ENCODE measurements around the gene TNFRSF12A.

Gene TNFRSF12A

DNA sequence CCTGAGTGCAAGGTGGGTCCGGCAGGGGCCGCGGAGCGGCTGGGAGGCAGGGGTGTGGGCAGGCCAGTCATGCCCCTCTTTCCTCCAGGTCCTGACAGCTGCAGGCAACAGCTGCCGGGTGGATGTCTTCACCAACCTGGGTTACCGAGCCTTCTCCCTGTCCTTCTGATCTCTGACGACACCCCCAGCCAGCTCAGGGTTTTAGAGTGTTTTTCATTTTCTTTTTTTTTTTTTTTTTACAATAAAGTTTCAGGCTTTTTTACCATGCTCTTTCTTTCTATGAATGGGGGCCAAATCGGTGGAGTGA, 7.3 kb downstream of the TNFRSF12A start:
- DNase-seq, result no peak

DNA sequence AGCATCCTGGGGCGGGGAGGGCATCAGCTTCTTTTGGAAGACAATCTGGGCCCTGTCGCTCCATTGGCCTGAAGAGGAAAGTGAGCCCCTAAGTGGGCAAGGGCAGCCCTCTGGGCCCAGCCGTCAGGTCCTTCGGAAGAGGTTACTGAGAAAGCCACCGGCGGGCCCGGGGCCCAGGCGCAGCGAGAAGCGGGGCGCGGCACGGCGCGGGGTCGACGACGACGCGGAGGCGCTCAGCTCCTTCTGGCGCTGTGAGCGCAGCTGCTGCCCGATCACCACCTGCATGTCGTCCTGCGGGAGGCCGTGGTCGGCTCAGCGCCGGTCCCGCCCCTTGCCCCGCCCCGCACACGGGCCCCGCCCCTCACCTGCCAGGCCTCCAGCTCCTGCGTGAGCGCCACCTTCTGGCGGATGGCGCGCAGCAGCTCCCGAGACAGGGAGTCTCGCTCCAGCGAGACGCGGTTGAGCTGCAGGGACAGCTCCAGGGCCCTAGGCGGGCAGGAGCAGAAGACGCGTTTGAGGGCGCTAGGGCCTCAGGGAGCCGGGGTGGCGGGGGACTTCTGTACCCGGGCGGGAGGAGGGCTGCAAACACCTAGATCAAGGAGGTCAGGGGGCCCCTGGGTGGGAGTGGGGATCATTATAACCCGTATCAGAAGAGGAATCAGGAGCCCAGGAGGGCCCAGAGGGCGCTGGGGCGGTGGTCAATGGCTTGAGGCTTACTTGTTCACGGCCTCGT, 8.0 kb downstream of the TNFRSF12A start:
- peak; percentile 89 to 94 (median 90) for DNase-seq

DNA sequence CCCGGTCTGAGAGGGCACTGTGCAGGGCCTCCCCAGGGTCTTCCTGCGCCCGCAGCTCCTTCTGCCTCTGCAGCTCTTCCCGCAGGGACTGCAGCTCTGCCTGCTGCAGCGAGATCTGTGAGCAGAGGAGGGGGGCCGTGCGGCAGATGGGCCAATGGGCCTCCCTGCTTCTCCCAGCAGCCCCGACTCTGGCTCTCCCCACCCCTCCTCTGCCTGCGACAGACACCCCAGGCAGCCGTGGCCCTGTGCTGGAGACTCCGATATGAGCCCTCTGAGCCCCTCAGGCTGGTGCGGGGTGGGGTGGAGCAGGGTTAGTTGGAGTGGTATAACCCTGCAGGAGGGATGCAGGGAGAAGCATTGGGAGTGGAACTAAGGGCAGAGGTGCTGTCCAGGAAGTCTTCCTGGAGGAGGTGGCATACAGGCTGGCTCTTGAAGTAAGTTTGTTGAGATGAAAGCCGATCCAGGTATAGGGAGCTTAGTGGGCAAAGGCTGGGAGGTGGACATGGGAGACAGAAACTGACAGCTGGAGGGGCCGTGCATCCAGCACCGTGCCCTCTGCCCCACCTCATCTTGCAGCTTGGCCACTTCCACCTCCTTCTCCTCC, 8.7 kb downstream of the TNFRSF12A start:
- no peak for DNase-seq

DNA sequence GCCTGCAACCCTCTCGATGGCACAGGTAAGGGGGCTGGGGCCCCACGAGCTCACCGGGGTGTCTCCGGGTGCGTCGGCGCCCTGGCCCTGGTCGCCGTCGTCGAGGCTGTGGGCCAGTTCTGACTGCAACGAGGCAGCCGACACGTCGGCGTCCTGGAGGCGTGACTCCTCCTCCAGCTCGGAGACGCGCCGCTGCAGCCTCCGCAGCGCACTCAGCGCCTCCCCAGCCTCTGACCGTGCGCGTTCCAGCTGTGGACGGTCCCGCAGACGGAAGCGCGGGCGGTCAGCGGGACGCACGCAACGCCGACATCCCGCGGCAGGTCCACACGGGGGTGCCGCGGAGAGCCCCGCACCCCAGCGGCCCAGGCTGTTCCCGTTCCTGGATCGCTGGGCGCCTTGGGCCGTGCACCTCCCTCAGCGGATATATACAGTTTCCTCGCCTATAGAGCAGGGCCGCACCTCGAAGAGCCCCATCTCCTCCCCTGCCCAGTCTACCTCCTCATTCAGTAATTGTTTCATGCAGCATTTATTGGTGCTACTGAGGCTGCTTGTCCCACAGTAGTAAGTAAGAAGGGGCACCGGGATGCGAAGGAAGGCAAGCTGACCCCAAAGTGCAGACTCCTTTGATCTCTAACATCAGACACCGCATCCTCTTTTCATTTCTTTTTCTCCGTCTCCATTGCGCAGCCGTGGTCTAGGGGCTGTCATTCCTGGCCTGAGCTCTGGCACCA, 9.5 kb downstream of the TNFRSF12A start:
- DNase-seq, result peak; percentile 53 to 70 (median 65)

DNA sequence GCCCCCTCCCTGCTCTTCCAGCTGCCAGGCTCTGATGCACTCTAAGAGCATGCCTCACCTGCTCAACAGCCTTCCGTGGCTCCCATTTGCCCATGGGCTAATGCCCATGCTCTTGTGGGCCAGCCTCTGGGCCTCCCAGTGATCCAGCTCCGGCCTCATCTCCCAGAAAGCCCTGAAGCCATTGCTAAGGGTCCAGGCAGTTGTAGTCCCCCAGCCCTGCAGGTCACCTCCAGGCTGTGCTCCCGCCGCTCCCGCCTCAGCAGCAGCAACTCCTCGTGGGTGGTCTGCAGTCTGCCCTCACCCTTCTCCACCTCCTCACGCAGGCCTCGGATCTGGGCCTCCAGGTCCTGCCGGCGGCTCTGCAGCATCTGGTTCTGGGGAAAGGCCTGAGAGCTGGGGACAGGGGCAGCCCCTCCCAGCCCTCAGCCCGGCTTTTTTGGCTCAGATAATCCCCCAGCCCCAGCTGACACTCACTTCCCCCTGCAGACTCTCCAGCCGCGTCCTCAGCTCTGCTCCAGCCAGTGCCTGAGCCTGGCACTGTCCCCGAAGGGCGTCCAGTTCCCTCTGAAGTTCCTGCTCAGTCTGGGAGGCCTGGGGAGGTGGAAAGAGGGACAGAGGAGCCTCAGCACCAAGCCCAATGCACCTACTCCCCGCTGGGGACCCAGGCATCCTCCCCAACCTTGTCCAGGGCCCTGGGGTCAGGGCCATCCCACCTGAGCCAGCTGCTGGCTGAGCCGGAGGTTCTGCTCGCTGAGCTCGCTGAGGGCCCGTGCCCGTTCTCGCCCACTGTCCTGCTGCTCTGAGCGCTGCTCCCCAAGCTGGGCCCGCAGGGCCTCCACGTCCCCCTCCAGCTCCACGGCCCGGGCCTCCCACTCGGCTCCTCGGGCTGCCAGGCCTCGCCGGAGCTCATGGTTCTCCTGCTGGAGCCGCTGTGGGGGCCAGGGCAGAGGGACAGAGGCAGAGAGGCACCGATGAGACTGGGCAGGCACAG, 10.3 kb downstream of the TNFRSF12A start:
- DNase-seq, result no peak

DNA sequence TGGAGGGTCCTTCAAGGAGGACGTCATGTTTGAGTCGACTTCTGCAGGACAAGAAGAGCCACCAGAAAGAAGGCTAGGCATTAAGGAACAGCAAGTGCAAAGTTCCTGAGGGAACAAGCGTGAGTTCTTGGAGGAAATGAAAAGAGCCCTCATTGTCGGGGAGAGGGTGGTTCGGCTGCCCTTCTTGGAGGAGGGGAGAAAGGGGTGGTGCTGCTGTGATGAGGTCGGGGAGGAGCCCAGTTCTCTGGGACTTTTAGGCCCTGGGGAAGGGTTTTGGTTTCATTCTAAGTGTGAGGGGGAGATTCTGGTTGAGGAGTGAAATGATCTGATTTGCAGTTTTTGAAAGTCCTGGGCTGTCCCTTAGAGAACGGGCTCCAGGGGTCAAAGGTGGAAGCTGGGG, 12.5 kb downstream of the TNFRSF12A start:
- DNase-seq, result peak; percentile 49 to 62 (median 59)

DNA sequence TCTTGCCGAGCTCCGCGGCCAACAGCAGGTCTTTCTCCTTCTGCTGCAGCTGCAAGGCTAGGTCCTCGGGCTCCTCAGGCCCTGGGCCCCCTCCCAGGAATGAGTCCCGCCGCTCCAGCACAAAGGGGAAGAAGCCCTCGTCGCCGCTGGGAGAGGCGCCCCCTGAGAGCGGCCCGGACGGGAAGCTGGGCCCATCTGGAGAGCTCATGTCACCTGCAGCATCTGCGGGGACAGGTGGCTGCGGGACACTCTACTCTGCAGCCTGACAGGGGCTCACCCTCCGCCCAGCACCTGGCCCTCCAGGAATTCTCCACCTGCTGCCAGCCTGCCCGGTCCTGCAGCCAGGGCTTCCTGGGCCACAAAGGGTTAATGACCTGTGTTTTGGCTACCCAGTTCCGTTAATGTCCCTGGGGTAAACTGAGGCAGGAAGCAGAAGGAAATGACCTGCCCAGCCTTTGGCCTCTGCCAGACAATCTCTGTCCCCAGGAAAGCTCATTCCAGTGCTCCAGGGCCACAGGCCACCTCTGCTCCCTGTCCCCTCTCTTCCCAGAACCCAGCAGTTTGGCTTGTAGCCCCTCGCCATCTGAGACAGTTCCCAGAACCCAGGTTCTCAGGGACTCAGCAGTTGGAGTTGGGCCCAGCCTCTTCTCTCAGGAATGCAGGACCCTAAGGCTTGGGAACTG, 15.3 kb downstream of the TNFRSF12A start:
- DNase-seq, result no peak

DNA sequence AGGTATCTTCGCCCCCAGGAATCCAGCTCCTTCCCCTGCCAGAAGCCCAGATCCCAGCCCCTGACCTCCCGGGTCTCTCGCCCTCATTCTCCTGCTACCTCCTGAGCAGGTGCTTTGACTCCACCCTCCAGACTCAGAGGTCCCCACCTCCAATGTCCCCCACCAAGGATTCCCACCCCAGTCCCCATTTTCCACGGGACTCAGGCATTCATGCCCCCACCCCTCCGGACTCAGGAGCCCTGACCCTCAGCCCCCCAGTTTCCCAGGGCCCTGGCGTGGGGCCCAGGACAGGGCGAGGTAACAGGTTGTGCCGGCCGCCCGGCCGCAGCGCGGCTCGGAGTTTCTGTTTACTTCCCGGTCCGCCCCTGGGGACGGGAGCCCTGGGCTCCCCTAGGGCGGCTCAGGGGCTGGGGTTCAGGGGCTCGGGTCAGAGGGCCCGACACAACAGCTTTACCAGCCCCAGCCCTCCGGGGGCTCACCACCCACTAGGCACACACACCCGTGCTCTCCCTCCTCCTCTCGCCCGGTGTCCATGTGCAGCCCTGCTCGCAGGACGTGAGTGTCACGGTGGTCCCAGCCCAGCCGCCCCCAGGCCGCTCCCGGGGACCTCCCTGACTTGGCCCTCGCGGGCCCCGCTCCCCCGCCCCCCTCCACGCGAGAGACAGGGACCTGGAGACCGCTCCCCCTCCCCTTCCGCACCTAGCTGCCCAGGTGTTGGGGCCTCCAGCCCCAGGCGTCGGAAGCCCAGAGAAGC, 16.0 kb downstream of the TNFRSF12A start:
- DNase-seq, result peak in 1 of 3 donors; percentile 39

DNA sequence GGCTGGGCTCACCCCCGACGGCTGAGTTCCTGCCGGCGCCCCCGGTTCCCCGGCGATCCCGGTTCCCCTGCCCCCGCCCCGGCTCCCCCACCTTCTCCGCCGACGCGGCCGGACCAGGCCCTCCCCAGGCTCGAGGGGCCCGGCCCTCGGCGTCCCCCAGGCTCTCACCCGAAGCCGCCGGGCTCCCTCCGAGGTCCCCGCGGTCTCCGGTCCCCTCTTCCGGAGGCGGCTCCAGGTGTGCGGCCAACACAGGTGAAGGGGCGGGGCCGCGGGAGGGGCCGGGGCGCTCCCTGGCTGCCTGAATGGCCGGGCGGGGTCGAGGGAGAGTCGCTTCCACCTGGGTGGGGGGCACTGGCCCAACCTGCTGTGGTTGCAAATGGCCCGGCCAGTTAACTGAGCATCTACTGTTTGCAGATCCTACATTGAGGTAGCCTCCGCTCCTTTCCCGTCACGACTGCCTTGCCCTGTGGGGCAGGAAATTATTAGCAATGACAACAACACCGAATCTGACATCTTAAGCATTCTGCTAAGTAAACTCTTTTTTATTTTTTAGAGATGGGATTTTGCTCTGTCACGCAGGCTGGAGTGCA, 16.7 kb downstream of the TNFRSF12A start, which contains the start of gene BICDL2:
Gene BICDL2, minus strand, starts transcription at position 219 of the 590 bp plus-strand sequence. CDS start 1,448 bp downstream, outside the sequence.
- no peak for DNase-seq

DNA sequence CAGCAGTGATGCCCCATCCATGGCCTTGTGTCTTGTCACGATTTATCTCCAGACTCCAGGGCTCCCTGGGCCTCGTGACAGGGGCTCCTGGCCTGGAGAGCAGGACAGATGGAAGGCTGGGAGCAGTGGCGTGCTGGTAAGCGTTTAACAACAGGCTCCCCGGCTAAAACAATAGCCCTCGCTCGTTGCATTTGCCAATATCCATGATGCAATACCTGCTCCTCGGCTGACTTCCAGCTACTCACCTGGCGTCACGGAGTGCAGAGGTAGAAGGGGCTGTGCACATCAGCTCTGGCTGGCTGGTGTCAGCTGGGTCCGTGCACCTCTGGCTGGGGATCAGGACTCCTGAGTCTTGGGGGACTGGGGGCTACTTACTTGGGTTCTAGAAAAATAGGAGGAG, 18.1 kb downstream of the TNFRSF12A start:
- no peak for DNase-seq

DNA sequence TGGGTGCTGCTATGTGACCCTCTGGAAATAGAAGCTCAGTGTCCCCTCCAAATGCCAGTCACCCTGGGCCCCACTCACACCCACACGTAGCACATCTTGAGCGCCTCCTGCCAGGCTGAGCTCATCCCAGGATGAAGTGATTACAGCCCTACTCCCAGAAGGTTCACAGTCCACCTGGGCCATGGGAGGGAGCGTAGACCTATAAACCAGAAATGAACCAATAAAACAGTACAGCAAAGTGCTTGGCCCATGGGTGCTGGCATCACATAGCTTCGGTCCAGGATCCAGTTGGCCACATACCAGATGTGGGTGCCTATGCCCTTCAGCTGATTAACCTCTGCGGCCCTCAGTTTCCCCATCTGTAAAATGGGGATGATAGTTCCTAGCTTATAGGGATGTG, 18.7 kb downstream of the TNFRSF12A start:
- DNase-seq, result no peak

DNA sequence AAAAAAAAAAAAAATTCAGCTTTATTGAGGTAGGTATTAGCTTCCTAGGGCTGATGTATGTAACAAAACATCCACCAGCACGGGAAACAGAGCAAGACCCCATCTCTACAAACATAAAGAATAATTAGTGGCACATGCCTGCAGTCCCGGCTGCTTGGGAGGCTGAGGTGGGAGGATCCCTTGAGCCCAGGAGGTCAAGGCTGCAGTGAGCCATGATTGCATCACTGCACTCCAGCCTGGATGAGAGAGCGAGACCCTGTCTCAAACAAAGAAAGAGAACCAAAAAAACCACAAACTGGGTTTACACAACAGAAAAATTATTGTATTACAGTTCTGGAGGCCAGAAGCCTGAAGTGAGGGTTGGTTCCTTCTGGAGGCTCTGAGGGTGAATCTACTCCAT, 22.2 kb downstream of the TNFRSF12A start:
- DNase-seq, result no peak

DNA sequence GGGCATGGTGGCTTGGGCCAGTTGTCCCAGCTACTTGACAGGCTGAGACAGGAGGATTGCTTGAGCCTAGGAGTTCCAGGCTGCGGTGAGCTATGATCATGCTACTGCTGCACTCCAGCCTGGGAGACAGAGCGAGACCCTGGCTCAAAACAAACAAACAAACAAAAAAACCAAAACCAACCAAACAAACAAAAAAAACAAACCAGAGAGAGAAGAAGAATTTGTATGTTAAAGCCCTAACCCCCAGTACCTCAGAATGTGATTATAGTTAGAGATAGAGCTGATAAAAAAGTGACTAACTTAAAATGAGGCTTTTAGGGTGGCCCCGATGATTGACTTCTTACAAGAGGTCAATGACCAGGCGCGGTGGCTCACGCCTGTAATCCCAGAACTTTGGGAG, 24.5 kb downstream of the TNFRSF12A start:
- no peak for DNase-seq

DNA sequence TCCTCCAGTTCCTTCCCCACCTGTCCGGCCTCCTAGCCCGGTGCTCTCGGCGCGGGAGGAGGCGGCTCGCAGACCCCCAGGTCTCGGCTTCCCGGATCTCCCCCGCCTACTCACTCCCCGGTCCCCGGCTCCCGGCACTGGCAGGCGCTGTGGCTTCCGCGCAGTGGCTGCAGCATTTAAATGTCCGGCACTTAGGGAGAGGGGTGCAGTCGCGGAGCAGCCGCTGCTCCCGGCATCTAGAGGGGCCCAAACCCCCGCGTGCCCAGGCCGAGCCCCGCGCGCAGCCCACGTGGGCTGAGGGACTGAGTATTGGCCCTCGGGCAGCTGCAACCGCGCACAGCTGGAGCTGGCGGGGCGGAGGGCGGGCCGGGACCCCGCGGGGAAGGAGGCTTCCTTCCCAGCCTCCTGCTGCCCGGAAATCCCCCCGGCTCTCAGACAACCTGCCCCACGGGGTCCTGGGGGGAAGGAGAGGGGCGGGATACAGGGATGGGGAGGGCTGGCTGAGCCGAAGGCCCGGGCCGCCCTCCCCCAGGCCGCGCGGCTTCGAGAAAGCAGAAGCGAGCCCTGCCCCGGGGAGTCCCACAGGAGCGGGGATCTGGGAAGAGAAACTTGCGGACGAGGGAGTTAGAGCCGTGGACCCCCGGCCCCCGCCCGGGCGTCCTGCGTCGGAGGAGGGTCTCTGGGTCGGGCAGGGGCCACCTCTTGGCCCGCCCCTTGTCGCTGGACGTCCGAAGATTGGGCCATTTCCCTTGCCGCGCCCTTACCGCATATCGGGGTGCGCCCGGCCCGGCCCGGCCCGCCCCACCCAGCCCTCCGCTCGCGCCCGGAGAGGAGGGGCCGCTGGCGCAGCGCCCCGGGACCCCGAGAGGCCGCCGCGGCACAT, 25.8 kb downstream of the TNFRSF12A start, which contains the start of gene MMP25:
Gene MMP25, plus strand, starts transcription at position 804 of the 883 bp plus-strand sequence. CDS start 357 bp downstream, outside the sequence.
- peak; percentile 78 to 92 (median 83) for DNase-seq

DNA sequence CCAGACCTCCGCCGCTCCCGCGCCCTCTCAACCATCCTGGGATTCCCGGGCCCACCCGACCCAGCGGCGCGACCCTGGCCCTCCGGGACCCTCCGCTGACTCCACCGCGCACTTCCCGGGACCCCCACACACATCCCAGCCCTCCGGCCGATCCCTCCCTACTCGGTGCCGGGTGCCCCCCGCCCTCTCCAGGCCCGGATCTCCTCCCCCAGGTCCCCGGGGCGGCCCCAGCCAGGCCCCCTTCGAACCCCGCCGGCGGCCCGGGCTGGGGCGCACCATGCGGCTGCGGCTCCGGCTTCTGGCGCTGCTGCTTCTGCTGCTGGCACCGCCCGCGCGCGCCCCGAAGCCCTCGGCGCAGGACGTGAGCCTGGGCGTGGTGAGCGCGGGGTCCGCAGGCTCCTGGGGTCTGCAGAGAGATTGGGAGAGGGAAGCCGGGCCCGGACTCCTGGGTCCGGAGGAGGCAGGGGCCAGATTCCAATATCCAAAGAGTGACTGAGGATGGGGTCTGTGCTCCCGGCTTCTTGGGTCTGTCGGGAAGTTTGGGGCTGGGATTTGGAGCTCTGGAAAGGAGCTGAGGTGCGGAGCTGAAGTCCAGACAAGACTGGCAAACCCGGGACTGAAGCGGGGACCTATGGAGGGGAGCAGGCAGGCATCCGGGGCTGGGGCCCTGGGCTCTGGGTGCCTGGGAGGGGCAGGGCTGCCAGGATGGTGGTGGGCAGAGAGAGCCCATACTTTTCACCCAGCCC, 26.6 kb downstream of the TNFRSF12A start:
- peak in 1 of 3 donors; percentile 43 for DNase-seq

DNA sequence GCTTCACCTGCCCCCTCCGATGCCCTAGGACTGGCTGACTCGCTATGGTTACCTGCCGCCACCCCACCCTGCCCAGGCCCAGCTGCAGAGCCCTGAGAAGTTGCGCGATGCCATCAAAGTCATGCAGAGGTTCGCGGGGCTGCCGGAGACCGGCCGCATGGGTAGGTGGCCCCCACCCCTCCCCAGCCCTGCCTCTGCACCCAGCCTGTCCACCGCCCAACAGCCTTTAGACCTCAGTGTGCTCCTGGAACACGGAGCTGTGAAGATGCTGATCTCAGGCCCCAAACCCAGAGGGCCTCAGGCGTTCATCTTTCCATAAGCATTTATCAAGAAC, 27.2 kb downstream of the TNFRSF12A start:
- DNase-seq, result no peak

DNA sequence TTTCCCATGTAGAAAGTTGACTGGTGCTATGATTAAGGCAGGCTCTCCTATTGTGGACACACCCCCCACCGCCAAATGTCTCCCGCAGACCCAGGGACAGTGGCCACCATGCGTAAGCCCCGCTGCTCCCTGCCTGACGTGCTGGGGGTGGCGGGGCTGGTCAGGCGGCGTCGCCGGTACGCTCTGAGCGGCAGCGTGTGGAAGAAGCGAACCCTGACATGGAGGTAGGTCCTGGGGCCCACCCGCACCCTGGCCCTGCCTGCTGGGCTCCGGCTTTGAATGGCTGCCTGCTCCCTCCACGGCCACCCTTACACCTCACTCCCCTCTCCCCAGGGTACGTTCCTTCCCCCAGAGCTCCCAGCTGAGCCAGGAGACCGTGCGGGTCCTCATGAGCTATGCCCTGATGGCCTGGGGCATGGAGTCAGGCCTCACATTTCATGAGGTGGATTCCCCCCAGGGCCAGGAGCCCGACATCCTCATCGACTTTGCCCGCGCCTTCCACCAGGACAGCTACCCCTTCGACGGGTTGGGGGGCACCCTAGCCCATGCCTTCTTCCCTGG, 29.8 kb downstream of the TNFRSF12A start:
- no peak for DNase-seq

DNA sequence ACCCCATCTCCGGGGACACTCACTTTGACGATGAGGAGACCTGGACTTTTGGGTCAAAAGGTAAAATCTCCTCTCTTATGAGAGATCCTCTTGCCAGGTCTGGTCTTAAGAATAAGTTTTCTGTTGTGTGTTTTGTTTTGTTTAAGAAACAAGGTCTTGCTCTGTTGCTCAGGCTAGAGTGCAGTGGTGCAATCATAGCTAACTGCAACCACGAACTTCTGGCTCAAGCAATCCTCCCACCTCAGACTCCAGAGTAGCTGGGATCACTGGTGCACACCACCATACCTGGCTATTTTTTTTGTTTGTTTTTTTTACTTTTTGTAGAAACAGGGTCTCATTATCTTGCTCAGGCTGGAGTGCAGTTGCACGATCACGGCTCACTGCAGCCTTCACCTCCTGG, 30.3 kb downstream of the TNFRSF12A start:
- no peak for DNase-seq

DNA sequence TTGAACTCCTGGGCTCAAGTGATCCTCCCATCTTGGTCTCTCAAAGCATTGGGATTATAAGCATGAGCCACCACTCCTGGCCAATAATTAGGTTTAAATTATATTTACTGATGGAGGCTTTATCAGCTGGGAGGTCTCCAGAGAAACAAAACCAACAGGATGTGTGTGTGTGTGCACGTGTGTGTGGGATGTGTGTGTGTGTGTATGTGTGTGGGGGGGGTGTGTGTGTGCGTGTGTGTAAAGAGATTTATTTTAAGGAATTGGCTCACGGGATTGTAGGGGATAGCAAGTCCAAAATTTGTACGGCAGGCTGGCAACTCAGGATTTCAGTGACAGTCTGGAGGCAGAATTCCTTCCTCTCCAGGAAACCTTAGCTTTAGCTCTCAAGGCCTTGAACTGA, 30.8 kb downstream of the TNFRSF12A start:
- DNase-seq, result no peak

Data from suppressor macrophage treated with lipopolysaccharide for 1 hour (primary cell).